OCI-M2 (cell line): Measurements from ENCODE around the gene COPG2.

Source experiments
- DNase-seq: peaks from one replicate; lab custom pipeline; 2025; ENCODE audit not compliant: unreplicated experiment; lab: John Stamatoyannopoulos, UW

The COPG2 gene

DNA sequence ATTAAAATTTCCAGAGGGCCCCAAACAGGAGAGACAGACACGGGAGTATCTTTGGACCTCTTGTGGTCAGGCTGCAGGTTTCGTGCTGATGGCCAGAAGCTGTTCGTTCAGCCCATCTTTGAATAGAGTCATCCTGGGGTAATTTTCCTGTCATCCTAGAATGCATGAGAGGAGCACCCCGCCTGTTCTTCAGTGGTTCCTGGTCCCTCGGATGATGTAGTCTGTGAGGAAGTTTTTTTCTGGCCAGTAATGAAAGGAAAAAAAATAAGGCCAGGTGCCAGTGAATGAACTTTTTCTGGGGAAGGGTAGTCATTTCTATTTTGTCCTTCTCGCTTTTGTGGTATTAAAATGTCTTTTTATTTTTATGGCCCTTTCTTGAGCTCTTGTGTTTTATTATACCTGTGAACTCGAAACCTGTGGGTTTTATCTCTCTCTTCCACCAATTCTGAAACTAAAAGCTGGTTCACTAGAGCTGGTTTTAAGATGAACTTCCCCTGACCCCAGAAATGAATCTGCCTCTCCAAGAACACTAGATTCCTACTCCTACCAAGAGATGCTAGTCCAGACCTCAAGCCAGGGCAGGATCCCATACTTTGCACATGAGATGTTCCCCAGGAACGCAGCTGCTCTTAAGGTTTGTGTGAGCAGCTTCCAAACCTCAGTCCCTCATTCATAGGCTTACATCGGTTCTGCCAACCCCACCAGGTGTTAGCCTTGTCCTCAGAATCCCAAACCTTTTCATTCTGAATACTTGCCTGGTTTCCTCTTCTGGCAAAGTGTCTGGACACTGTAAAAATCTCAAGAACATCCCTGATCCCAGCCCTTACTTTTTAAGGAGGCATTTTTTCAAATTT, 192.0 kb downstream of the COPG2 start:
- no peak for DNase-seq

DNA sequence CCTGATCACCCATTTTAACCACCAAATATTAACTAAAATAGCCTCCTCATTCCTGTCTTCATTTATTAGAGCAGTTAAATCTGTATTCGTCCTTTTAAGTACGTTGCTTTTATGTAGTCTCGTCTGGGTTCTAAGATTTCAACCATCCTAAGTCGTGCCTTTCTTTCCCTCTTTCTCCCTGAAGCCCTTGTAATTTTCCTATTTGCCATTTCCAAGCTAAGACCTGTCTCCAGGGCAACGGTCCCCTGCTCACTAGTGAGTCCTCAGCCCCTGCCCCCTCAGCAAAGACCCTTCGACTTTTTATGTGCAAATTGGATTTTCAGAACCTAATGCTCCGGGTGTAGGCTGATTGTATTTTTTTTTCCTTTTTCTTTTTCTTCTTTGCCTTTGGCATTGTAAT, 192.8 kb downstream of the COPG2 start:
- DNase-seq = no peak

DNA sequence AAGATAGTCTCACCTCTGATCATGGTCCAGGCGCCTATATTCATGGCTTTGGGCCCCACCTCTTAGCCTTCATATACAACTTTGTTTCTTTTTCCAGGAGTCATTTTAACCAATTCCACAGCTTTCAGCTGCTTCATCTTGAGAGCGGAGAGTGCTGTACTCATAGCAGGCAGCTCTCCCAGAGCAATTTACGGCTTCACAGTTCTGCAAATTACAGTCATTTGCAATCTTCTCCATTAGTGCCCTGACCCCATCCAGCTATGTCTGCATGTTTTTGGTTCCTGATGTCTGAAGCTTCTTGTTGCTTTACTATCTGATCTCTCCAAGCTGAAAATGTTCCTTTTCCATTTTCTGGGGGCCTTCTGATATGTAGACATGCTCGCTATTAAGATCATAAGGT, 194.7 kb downstream of the COPG2 start:
- no peak for DNase-seq

DNA sequence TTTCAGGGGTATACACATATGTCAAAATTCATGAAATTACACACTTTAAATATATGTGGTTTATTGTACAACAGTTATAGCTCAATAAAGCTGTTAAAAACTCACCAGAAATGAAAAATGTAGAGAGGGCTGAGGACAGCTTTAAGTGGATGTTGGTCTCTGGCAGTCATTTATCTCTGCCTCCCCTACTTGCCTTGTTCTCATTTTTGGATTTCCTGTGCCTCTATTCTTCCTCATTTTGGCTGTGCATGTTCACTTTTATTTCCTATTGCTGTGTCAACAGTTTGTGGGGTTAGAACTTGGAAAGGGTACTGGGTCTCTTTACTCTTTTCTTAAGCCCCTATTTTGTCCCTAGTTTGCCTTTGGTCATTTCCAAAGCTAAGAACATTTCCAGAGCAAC, 195.3 kb downstream of the COPG2 start:
- no peak for DNase-seq

DNA sequence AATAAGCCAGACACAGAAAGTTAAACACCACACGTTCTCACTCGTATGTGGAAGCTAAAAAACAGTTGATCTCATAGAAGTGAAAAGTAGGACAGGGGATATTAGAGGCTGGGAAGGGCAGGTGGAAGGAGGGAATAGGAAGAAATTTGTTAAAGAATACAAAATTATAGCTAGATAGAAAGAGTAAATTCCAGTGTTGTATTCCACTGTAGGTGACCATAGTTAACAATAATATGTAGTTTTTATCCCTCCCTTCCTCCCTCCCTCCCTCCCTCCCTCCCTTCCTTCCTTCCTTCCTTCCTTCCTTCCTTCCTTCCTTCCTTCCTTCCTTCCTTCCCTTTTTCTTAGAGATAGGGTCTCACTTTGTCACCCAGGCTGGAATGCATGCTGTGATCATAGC, 196.6 kb downstream of the COPG2 start:
- DNase-seq = no peak

DNA sequence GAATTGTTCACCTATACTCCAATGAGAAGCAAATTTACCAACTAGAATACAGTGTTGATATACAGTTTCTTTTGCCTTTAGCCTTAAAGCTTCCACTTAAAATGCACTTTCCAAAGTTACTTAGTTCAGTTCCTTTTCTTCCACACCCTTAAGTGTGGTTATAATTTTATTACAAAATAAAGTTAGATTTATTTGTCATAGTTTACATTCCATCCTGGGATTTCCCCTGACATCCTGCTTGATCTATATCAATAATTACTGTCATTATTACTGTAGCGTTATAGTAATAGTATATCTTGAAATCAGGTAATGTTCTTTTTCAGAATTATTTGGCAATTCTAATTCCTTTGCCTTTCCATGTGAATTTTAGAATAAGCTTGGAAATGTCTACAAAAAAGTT, 199.9 kb downstream of the COPG2 start:
- no peak for DNase-seq

DNA sequence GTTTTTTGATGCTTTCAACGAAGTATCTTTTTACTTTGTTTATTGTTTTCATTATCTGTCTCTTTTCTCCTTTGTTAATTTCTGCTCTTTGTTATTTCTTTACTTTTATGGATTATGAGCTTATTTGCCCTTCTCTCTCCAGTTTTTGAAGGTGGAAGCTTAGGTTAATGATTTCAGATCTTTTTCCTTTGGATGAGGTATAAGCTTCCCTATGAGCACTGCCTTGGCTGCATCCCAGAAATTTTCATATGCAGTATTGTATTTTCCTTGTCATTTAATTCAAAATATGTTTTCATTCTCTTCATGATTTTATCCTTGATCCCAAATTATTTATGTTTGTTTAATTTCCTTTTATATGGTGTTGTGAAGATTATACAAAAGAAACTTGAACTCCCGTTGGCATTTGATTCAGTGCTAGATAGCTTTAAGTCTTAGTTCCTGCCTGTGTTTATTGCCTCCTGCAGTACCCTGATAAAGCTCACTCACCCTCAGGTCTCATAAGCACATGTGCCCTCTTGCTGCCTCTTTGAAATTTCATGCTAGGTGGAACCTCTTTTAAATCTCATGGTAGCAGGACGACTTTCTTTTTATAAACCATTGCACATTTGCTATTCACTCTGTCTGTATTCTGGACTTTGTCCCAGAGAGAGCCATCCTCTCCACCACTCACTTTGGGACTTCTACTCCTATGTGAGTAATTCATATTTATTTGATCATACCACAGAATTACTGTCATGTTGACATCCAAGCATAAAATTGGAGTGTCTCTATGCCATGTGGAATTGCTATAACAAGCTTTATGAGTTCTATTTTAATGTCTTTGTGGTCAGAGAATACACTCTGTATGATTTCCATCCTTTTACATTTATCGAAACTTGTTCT, 204.8 kb downstream of the COPG2 start:
- DNase-seq = peak; percentile 46

DNA sequence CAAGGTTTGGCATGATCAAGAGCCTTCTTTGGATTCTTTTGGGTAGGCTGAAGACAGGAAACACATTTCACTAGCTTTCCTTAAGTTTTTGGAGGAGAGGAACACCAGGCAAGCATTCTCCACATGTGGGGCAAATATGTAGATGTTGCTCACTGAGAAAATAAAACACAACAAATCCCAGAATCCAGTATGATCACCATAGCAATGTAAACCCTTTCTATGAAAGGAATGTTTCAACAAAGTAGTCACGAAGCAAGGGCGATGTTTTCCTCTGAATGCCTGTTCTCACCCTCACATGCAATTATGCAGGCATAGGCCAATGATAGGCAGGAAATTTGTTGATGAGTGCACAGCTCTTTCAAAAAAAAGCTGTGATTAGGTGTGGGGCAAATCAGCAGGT, 207.3 kb downstream of the COPG2 start:
- no peak for DNase-seq

DNA sequence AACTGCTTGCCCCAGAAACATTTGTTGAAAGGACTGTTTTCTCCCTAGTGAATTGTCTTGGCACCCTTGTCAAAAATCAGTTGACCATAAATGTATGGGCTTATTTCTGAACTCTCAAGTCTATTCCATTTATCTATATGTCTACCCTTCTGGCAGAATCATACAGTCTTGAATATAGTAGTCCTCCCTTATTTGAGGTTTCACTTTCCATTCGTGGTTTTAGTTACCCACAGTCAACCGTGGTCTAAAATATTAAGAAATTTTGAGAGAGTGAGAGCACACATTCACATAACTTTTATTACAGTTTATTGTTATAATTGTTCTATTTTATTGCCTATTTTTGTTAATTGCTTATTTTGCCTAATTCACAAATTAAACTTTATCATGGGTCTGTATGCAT, 210.3 kb downstream of the COPG2 start:
- no peak for DNase-seq
